Measurements from ENCODE around the gene NBEA.
A peak's percentile ranks its signal among the peaks of the same experiment; 100 is the strongest.

NBEA gene

DNA sequence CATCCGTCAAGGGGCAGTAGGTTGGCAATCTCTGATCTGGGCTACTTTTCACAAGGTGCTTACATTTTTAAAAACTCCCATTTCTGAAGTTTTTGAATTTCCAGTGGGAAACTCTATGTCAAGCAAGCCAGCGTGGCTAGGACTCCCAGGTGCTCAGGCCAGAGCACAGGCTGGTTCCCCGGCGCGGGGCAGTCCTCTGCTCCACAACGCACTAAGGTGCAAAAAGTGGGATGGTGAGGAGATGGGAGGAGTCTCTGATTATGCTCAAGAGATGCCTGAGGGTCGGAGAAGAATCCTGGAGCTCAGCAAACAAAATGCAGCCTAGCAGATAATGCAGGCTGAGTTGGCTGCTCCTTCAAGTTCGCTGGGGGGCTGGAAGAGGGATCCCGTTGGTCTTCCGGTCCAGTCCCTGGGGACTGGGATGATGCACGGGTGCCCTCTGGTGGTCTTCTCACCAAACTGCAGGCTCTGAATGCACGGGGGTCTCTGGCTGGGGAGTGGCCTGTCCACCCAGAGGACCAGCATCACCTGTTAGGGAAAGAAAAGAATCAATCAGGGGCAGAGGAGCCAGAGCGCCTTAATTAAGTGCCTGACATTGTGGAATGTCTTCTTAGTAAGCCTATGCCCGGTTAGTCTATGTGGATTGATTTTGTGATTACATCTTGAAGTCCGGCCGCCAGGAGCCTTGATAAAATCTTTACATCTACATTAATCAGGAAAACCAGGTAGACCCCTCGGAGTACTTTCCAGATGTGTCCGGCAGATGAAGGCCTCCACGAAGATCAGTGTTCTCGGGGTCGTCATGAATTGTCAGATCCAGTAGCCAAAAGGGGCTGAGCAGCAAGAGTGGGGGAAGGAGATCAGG lies 778.9 kb downstream of the NBEA start:
- DNase-seq = peak; percentile 74
